ENCODE results near the gene DEK. TPM values are rescaled to one million over a fixed set of nuclear protein-coding genes. Genes with fewer than 3 reads are reported as not detected.
"Not testable (repeated sequence)": the region's sequence is repeated elsewhere in the genome, so short reads cannot be mapped to it uniquely, and the experiment has no call there.

Gene DEK
- polyA plus RNA-seq, 3 donors from 2014 or later, result 44.0 to 98.5 (median 87.7) TPM

DNA sequence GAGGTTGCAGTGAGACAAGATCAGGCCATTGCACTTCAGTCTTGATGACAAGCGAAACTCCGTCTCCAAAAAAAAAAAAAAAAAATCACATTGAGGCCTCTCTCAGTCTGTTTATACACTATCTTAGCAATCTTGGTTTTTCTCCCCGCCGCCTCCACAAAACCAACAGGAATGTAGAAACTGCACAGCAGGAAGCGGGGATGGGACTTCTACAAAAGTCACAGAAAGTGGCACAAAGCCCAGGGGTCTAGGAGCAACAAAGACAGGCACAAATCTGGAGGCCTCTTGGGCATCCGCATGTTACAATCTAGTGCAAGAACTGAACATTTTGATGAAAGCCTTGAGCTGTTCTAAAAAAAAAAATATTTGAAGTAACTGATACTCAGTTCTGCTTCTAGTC lies 60.5 kb downstream of the DEK start:
- Mint-ChIP-seq H3K9me3 (no peaks in the 10 kb centered on the region), H3K4me3 (no peak overlapping the region), H3K27ac (no peak overlapping the region), H3K4me1 (no peaks in the 10 kb centered on the region), H3K36me3 (peaks cover 24 to 62% (median 35%) of the 10 kb centered on the region in 3 donors), H3K27me3 (ENCODE audit: low read depth in 3 of 3) (peaks cover 0 to 3% (median 0%) of the 10 kb centered on the region in 3 donors)
- no peak for DNase-seq

DNA sequence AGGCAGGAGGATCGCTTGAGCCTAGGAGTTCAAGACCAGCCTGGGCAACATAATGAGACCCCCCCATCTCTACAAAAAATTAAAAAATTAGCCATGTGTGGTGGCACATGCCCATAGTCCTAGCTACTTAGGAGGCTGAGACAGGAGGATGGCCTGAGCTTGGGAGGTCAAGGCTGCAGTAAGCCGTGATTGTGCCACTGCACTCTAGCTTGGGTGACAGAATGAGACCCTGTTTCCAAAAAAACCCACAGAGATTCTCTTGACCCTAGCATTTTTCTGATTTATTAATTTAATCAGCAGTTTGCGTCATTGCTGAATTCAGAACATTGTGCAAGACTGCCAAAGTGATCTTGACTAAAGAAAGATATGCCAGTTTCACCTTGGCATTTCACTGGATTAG lies 72.3 kb downstream of the DEK start:
- Mint-ChIP-seq H3K9me3 (no peaks in the 10 kb centered on the region), H3K4me3 (no peak overlapping the region), H3K36me3 (peaks cover 7 to 37% (median 36%) of the 10 kb centered on the region in 3 donors), H3K4me1 (no peaks in the 10 kb centered on the region), H3K27me3 (ENCODE audit: low read depth in 3 of 3) (no peaks in the 10 kb centered on the region), H3K27ac (no peak overlapping the region)
- DNase-seq, result no peak

DNA sequence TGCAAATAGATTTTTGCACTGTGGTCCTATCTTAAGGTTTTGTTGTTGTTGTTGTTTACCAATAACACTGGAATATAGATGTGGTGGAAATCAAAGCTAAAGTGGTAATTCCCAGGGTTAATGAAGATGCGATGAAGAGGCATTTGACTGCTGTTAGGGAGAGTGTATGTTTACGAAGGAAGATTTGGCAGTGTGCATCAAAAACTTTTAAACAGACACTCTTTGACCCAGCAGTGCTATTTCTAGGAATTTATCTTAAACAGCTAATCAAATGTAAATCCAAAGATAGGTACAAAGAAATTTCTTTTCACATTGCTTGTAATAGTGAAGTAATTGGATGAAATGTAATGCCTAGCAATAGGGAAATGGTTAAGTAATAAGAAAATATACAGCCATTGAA lies 75.1 kb downstream of the DEK start:
- H3K27ac Mint-ChIP-seq, result no peak overlapping the region
- H3K9me3 Mint-ChIP-seq, result no peaks in the 10 kb centered on the region
- peaks cover 9 to 33% (median 30%) of the 10 kb centered on the region in 3 donors for H3K36me3 Mint-ChIP-seq
- no peaks in the 10 kb centered on the region for H3K27me3 Mint-ChIP-seq (ENCODE audit: low read depth in 3 of 3)
- H3K4me1 Mint-ChIP-seq, result no peaks in the 10 kb centered on the region
- H3K4me3 Mint-ChIP-seq, result no peak overlapping the region
- DNase-seq, result no peak

DNA sequence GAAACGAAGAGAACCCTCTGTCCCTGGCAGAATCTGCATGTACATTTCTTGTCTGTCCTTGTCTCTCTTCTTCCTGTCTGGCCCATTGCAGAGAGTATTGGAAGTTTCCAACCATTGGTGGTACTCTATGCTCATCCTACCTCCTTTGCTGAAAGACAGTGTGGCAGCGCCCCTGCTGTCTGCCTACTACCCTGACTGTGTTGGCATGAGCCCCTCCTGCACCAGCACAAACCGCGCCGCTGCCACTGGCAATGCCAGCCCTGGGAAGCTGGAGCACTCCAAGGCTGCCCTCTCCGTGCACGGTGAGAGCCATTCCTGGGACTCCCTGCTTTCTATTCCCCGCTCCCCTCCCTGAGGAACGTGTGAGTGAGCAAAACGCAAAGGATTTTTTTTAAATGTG lies 76.6 kb downstream of the DEK start:
- Mint-ChIP-seq H3K4me1 (no peaks in the 10 kb centered on the region), H3K36me3 (peaks cover 9 to 40% (median 34%) of the 10 kb centered on the region in 3 donors), H3K9me3 (no peaks in the 10 kb centered on the region), H3K27ac (no peak overlapping the region), H3K27me3 (ENCODE audit: low read depth in 3 of 3) (no peaks in the 10 kb centered on the region), H3K4me3 (no peak overlapping the region)
- no peak for DNase-seq

DNA sequence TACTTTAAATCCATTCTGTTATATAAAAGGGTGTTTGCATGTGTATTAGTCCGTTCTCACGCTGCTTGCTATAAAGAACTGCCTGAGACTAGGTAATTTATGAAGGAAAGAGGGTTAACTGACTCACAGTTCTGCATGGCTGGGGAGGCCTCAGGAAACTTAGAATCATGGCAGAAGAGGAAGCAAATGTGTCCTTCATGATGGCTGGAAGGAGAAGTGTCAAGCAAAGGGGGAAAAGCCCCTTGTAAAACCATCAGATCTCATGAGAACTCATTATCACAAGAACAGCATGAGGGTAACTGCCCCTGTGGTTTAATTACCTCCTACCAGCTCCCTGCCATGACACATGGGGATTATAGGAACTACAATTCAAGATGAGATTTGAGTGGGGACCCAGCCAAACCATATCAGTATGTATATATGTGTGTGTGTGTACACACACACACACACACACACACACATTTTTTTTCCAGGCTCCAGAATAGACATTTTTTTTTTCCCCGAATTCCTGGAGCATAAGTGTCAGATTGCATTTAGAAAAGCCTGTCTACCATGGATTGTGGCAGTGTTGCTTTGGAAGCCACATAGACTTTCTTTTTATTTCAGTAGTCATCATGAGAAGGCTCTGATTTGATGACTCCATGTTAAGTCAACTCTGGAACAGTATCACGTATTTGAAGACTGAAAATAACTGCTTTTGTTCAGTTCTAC lies 77.6 kb downstream of the DEK start:
- no peak for DNase-seq
- Mint-ChIP-seq H3K27me3 (ENCODE audit: low read depth in 3 of 3) (no peaks in the 10 kb centered on the region), H3K36me3 (peaks cover 15 to 39% (median 38%) of the 10 kb centered on the region in 3 donors), H3K4me1 (no peaks in the 10 kb centered on the region), H3K9me3 (no peaks in the 10 kb centered on the region), H3K27ac (no peak overlapping the region), H3K4me3 (no peak overlapping the region)

DNA sequence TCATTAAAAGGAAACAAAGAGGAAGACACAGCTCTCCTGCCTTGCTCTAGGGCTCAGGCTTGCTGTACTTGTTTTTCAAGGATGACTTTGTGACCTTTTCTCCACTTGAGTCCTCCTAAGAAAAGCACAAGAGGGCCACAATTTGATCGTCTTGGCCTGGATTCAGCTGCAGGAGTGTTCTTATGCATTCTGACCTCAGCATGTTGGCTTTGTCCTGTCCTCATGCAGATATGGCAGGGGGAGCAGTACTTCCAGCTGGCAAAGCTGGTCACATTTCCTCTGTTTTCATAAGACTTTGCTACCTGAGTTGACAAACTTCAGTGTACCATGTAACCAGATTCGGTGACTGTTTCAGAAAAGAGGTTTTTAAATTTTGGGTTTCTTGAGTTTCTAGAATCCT lies 78.3 kb downstream of the DEK start:
- Mint-ChIP-seq H3K4me3 (no peak overlapping the region), H3K27me3 (ENCODE audit: low read depth in 3 of 3) (no peaks in the 10 kb centered on the region), H3K9me3 (no peaks in the 10 kb centered on the region), H3K4me1 (no peaks in the 10 kb centered on the region), H3K36me3 (peaks cover 13 to 38% (median 36%) of the 10 kb centered on the region in 3 donors), H3K27ac (no peak overlapping the region)
- DNase-seq, result no peak

DNA sequence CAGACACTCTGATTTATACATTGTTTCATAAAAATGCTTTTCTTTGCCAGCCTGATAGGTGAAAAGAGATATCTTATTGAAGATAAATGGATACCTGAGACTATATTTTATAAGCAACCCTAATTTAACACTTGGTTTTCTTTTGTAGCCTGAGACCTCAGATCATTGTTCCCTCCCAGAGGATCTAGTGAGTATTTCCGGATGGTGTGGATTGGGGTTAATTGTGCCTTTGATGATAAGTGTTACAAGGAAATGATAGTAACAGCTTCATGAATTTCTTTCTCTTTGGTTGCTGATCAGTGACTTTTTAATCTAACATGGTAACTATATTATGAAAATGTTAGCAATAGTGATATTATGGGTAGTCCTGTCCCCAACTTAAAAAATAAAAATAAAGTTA lies 78.7 kb downstream of the DEK start:
- Mint-ChIP-seq H3K36me3 (peaks cover 13 to 40% (median 38%) of the 10 kb centered on the region in 3 donors), H3K27ac (no peak overlapping the region), H3K9me3 (no peaks in the 10 kb centered on the region), H3K4me3 (no peak overlapping the region), H3K27me3 (ENCODE audit: low read depth in 3 of 3) (no peaks in the 10 kb centered on the region), H3K4me1 (no peaks in the 10 kb centered on the region)
- no peak for DNase-seq

DNA sequence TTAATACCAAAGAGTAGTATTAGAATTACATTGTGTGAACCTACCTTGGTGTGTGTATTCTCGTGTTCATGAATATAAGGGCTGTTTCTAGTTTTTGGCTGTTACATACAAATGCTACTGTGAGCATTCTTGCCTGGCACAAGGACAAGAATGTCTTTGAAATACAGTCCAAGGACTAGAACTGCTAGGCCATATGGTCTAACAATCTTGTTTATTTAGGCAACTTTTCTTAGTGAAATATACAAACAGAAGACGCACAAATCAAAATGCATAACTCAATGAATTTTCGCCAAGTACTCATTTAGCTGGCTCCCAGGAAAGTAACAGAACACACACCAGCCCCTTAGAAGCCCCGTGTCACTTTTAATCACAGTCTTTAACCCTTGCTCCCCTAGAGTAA lies 80.6 kb downstream of the DEK start:
- Mint-ChIP-seq H3K27me3 (ENCODE audit: low read depth in 3 of 3) (no peaks in the 10 kb centered on the region), H3K4me1 (no peaks in the 10 kb centered on the region), H3K9me3 (no peaks in the 10 kb centered on the region), H3K27ac (no peak overlapping the region), H3K36me3 (peaks cover 15 to 43% (median 35%) of the 10 kb centered on the region in 3 donors), H3K4me3 (no peak overlapping the region)
- DNase-seq, result no peak

DNA sequence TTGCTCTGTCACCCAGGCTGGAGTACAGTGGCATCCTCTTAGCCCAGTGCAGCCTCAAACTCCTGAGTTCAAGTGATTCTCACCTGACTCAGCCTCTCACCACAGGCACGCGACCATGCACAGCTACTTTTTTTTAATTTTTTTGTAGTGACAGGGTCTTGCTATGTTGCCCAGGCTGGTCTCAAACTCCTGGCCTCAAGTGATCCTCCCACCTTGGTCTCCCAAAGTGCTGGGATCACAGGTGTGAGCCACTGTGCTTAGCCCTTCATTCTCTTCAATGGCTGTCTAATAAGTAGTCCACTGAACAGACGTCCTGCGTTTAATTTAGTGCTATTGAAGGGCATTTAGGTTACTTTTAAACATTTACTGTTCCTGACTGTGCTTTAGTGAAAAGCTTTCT lies 81.8 kb downstream of the DEK start:
- Mint-ChIP-seq H3K9me3 (no peaks in the 10 kb centered on the region), H3K4me1 (no peaks in the 10 kb centered on the region), H3K27me3 (ENCODE audit: low read depth in 3 of 3) (no peaks in the 10 kb centered on the region), H3K36me3 (peaks cover 17 to 44% (median 32%) of the 10 kb centered on the region in 3 donors), H3K4me3 (no peak overlapping the region), H3K27ac (peak overlapping the region in 1 of 6 donors; percentile 5)
- no peak for DNase-seq

DNA sequence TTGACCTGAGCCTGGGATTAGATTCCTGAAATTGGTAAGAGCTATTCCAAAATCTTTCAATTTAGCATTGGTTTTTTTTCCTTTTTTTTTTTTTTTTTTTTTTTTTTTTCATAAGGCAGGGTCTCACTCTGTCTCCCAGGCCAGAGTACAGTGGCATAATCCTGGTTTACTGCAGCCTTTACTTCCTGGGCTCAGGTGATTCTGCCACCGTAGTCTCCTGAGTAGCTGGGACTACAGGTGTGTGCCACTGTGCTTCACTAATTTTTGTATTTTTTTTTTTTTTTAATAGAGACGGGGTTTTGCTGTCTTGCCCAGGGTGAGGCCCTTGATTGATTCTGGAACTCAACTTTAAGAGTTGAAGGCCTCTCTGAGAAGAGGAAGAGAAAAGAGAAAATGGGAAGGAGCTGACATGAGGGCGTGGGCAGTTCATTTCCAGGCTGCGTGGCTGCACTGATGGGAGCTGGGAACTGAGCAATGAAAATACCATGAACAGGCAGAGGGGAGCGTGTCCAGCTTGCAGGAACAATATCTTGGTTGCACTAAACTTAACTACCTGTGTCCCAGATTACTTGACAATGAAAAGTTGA lies 84.5 kb downstream of the DEK start:
- Mint-ChIP-seq H3K4me1 (peaks cover 3 to 11% of the 10 kb centered on the region in 2 donors), H3K9me3 (no peaks in the 10 kb centered on the region), H3K36me3 (peaks cover 16 to 48% (median 44%) of the 10 kb centered on the region in 3 donors), H3K27me3 (ENCODE audit: low read depth in 3 of 3) (no peaks in the 10 kb centered on the region), H3K27ac (peak overlapping the region in 1 of 6 donors; percentile 78), H3K4me3 (no peak overlapping the region)
- no peak for DNase-seq

DNA sequence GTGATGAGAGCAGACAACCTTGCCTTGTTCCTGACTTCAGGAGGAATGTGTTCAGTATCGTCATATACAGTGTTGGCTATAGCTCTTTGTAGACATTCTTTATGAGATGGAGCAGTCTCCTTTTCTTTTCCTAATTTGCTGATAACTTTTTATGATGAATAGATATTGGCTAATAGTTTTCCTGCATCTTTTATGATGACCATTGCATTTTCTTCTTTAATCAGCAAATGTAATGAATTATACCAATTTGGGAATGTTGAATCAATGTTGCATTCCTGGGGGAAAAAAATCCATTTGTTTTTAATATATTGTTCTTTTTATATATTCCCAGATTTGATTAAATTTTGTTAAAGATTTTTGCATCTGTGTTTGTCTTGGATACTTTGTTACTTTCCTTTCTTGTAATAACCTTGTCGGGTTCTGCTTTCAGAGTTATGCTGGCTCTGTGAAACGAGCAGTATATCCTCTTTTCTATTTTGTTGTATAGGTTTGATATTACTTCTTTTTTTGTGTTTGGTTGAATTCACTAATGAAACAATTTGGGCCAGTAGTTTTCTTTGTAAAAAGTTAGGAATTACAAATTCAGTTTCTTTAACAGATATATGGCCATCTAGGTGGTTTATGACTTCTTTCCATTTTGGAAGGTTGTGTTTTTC lies 85.2 kb downstream of the DEK start:
- no peak for DNase-seq
- Mint-ChIP-seq H3K36me3 (peaks cover 14 to 55% (median 50%) of the 10 kb centered on the region in 3 donors), H3K9me3 (no peaks in the 10 kb centered on the region), H3K27ac (peak overlapping the region in 1 of 6 donors; percentile 78), H3K27me3 (ENCODE audit: low read depth in 3 of 3) (no peaks in the 10 kb centered on the region), H3K4me1 (peaks cover 3 to 11% of the 10 kb centered on the region in 2 donors), H3K4me3 (no peak overlapping the region)

DNA sequence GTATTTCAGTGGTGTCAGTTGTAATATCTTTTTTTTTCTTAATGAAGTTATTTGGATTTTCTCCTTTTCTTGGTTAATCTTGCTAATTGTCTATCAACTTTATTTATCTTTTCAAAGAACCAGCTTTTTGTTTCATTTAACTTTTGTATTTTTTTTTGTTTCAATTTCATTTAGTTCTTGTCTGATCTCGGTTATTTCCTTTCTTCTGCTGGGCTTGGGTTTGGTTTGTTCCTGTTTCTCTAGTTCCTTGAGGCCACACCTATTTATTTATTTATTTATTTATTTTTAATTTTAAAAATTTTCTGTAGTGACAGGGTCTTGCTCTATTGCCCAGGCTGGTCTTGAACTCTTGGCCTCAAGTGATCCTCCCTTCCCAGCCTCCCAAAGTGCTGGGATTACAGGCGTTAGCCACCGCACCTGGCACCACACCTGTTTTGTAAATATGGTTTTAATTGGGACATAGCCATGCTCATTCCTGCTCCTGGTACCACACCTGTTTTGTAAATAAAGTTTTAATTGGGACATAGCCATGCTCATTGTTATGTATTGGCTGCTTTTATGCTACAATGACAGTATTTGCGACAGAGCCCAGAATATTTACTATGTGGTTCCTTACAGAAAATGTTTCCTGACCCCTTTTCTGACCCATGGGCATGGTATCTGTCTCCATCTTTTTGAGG lies 86.9 kb downstream of the DEK start:
- no peaks in the 10 kb centered on the region for H3K27me3 Mint-ChIP-seq (ENCODE audit: low read depth in 3 of 3)
- H3K4me1 Mint-ChIP-seq, result peaks cover 3 to 11% of the 10 kb centered on the region in 2 donors
- H3K4me3 Mint-ChIP-seq, result no peak overlapping the region
- no peak for DNase-seq
- no peaks in the 10 kb centered on the region for H3K9me3 Mint-ChIP-seq
- no peak overlapping the region for H3K27ac Mint-ChIP-seq
- peaks cover 18 to 53% (median 49%) of the 10 kb centered on the region in 3 donors for H3K36me3 Mint-ChIP-seq

DNA sequence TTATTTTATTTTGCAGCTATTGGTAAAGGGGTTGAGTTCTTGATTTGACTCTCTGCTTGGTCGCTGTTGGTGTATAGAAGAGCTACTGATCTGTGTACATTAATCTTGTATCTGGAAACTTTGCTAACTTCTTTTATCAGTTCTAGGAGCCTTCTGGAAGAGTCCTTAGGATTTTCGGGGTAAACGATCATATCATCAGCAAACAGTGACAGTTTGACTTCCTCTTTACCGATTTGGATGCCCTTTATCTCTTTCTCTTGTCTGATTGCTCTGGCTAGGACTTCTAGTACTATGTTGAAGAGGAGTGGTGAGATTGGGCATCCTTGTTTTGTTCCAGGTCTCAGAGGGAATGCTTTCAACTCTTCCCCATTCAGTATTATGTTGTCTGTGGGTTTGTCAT lies 88.1 kb downstream of the DEK start:
- not testable (repeated sequence) for DNase-seq; H3K4me3 Mint-ChIP-seq; H3K9me3 Mint-ChIP-seq; H3K27me3 Mint-ChIP-seq (ENCODE audit: low read depth in 3 of 3)
- Mint-ChIP-seq H3K36me3 (peaks cover 14 to 57% (median 45%) of the 10 kb centered on the region in 3 donors), H3K27ac (peak overlapping the region in 1 of 6 donors; percentile 7), H3K4me1 (peaks cover 3 to 11% of the 10 kb centered on the region in 2 donors)
